Measurements from ENCODE around the gene DGKB. TPM values are rescaled to one million over a fixed set of nuclear protein-coding genes. Genes with fewer than 3 reads are reported as not detected.

The DGKB gene
- total RNA-seq, 3 donors from 2014 or later = not detected

GRCh38 chr7:14258441-14258840 is 644.1 kb downstream of the DGKB start:
- ATAC-seq (no peak), DNase-seq (no peak)
- H3K36me3 Mint-ChIP-seq (ENCODE audit: insufficient read depth) = no peaks in the 10 kb centered on the region
- no peaks in the 10 kb centered on the region for H3K27me3 Mint-ChIP-seq (ENCODE audit: low read depth)
- no peaks in the 10 kb centered on the region for H3K4me1 Mint-ChIP-seq (ENCODE audit: low read depth)
- H3K9me3 Mint-ChIP-seq = no peaks in the 10 kb centered on the region
- no peak overlapping the region for H3K4me3 Mint-ChIP-seq

- DNase-seq (no peak), ATAC-seq (no peak)
- Mint-ChIP-seq H3K36me3 (ENCODE audit: insufficient read depth) (no peaks in the 10 kb centered on the region), H3K4me1 (ENCODE audit: low read depth) (no peaks in the 10 kb centered on the region), H3K9me3 (no peaks in the 10 kb centered on the region), H3K4me3 (no peak overlapping the region), H3K27me3 (ENCODE audit: low read depth) (no peaks in the 10 kb centered on the region)
These were observed 650.1 kb downstream of the DGKB start for GRCh38 chr7:14252458-14252857.

- Mint-ChIP-seq H3K9me3 (no peaks in the 10 kb centered on the region), H3K4me1 (ENCODE audit: low read depth) (no peaks in the 10 kb centered on the region), H3K36me3 (ENCODE audit: insufficient read depth) (no peaks in the 10 kb centered on the region), H3K4me3 (no peak overlapping the region), H3K27me3 (ENCODE audit: low read depth) (no peaks in the 10 kb centered on the region)
- no peak for DNase-seq
- ATAC-seq = no peak
These were observed 660.4 kb downstream of the DGKB start for GRCh38 chr7:14242175-14242574.

GRCh38 chr7:14236834-14237233 is 665.7 kb downstream of the DGKB start:
- no peaks in the 10 kb centered on the region for H3K27me3 Mint-ChIP-seq (ENCODE audit: low read depth)
- DNase-seq = no peak
- no peaks in the 10 kb centered on the region for H3K36me3 Mint-ChIP-seq (ENCODE audit: insufficient read depth)
- H3K9me3 Mint-ChIP-seq = no peaks in the 10 kb centered on the region
- no peak for ATAC-seq
- H3K4me1 Mint-ChIP-seq (ENCODE audit: low read depth) = no peaks in the 10 kb centered on the region
- H3K4me3 Mint-ChIP-seq = no peak overlapping the region

- H3K4me1 Mint-ChIP-seq (ENCODE audit: low read depth) = no peaks in the 10 kb centered on the region
- DNase-seq = no peak
- H3K9me3 Mint-ChIP-seq = no peaks in the 10 kb centered on the region
- no peak for ATAC-seq
- H3K36me3 Mint-ChIP-seq (ENCODE audit: insufficient read depth) = no peaks in the 10 kb centered on the region
- no peak overlapping the region for H3K4me3 Mint-ChIP-seq
- H3K27me3 Mint-ChIP-seq (ENCODE audit: low read depth) = no peaks in the 10 kb centered on the region
These were observed 667.5 kb downstream of the DGKB start for GRCh38 chr7:14235056-14235455.

- Mint-ChIP-seq H3K4me3 (no peak overlapping the region), H3K36me3 (ENCODE audit: insufficient read depth) (no peaks in the 10 kb centered on the region), H3K27me3 (ENCODE audit: low read depth) (no peaks in the 10 kb centered on the region), H3K4me1 (ENCODE audit: low read depth) (no peaks in the 10 kb centered on the region), H3K9me3 (no peaks in the 10 kb centered on the region)
- ATAC-seq (no peak), DNase-seq (no peak)
These were observed 668.6 kb downstream of the DGKB start for GRCh38 chr7:14233868-14234369.

GRCh38 chr7:14233076-14233867 is 669.3 kb downstream of the DGKB start:
- Mint-ChIP-seq H3K4me1 (ENCODE audit: low read depth) (no peaks in the 10 kb centered on the region), H3K36me3 (ENCODE audit: insufficient read depth) (no peaks in the 10 kb centered on the region), H3K9me3 (no peaks in the 10 kb centered on the region), H3K27me3 (ENCODE audit: low read depth) (no peaks in the 10 kb centered on the region), H3K4me3 (no peak overlapping the region)
- ATAC-seq (no peak), DNase-seq (no peak)

GRCh38 chr7:14229047-14229446 is 673.5 kb downstream of the DGKB start:
- no peaks in the 10 kb centered on the region for H3K27me3 Mint-ChIP-seq (ENCODE audit: low read depth)
- no peaks in the 10 kb centered on the region for H3K9me3 Mint-ChIP-seq
- no peaks in the 10 kb centered on the region for H3K36me3 Mint-ChIP-seq (ENCODE audit: insufficient read depth)
- H3K4me3 Mint-ChIP-seq = no peak overlapping the region
- H3K4me1 Mint-ChIP-seq (ENCODE audit: low read depth) = no peaks in the 10 kb centered on the region
- DNase-seq (no peak), ATAC-seq (no peak)

- H3K4me3 Mint-ChIP-seq = no peak overlapping the region
- ATAC-seq (no peak), DNase-seq (no peak)
- no peaks in the 10 kb centered on the region for H3K36me3 Mint-ChIP-seq (ENCODE audit: insufficient read depth)
- H3K4me1 Mint-ChIP-seq (ENCODE audit: low read depth) = no peaks in the 10 kb centered on the region
- H3K27me3 Mint-ChIP-seq (ENCODE audit: low read depth) = no peaks in the 10 kb centered on the region
- no peaks in the 10 kb centered on the region for H3K9me3 Mint-ChIP-seq
These were observed 674.2 kb downstream of the DGKB start for GRCh38 chr7:14228341-14228740.

- Mint-ChIP-seq H3K27me3 (ENCODE audit: low read depth) (no peaks in the 10 kb centered on the region), H3K4me3 (no peak overlapping the region), H3K4me1 (ENCODE audit: low read depth) (no peaks in the 10 kb centered on the region), H3K9me3 (no peaks in the 10 kb centered on the region), H3K36me3 (ENCODE audit: insufficient read depth) (no peaks in the 10 kb centered on the region)
- ATAC-seq (no peak), DNase-seq (no peak)
These were observed 676.4 kb downstream of the DGKB start for GRCh38 chr7:14226126-14226525.

- no peaks in the 10 kb centered on the region for H3K9me3 Mint-ChIP-seq
These were observed 683.4 kb downstream of the DGKB start for GRCh38 chr7:14219125-14219524.

GRCh38 chr7:14218338-14218737 is 684.2 kb downstream of the DGKB start:
- Mint-ChIP-seq H3K9me3 (no peaks in the 10 kb centered on the region), H3K27me3 (ENCODE audit: low read depth) (no peaks in the 10 kb centered on the region), H3K4me1 (ENCODE audit: low read depth) (no peaks in the 10 kb centered on the region), H3K4me3 (no peak overlapping the region), H3K36me3 (ENCODE audit: insufficient read depth) (no peaks in the 10 kb centered on the region)
- no peak for ATAC-seq
- DNase-seq = no peak

More at GRCh38 chr7:14219125-14219524, 683.4 kb downstream of the DGKB start:
- H3K4me3 Mint-ChIP-seq = no peak overlapping the region
- H3K27me3 Mint-ChIP-seq (ENCODE audit: low read depth) = no peaks in the 10 kb centered on the region
- H3K36me3 Mint-ChIP-seq (ENCODE audit: insufficient read depth) = no peaks in the 10 kb centered on the region
- no peaks in the 10 kb centered on the region for H3K4me1 Mint-ChIP-seq (ENCODE audit: low read depth)
- DNase-seq (no peak), ATAC-seq (no peak)

- DNase-seq (no peak), ATAC-seq (no peak)
- Mint-ChIP-seq H3K4me1 (ENCODE audit: low read depth) (no peaks in the 10 kb centered on the region), H3K36me3 (ENCODE audit: insufficient read depth) (no peaks in the 10 kb centered on the region), H3K9me3 (no peaks in the 10 kb centered on the region), H3K4me3 (no peak overlapping the region), H3K27me3 (ENCODE audit: low read depth) (no peaks in the 10 kb centered on the region)
These were observed 692.6 kb downstream of the DGKB start for GRCh38 chr7:14209896-14210484.

- no peaks in the 10 kb centered on the region for H3K9me3 Mint-ChIP-seq
- no peaks in the 10 kb centered on the region for H3K36me3 Mint-ChIP-seq (ENCODE audit: insufficient read depth)
- no peaks in the 10 kb centered on the region for H3K4me1 Mint-ChIP-seq (ENCODE audit: low read depth)
- no peaks in the 10 kb centered on the region for H3K27me3 Mint-ChIP-seq (ENCODE audit: low read depth)
- DNase-seq (no peak), ATAC-seq (no peak)
- H3K4me3 Mint-ChIP-seq = no peak overlapping the region
These were observed 694.8 kb downstream of the DGKB start for GRCh38 chr7:14207711-14208110.

- Mint-ChIP-seq H3K4me1 (ENCODE audit: low read depth) (no peaks in the 10 kb centered on the region), H3K4me3 (no peak overlapping the region), H3K9me3 (no peaks in the 10 kb centered on the region)
These were observed 695.4 kb downstream of the DGKB start for GRCh38 chr7:14207138-14207537.

More at GRCh38 chr7:14207138-14207537, 695.4 kb downstream of the DGKB start:
- Mint-ChIP-seq H3K27me3 (ENCODE audit: low read depth) (no peaks in the 10 kb centered on the region), H3K36me3 (ENCODE audit: insufficient read depth) (no peaks in the 10 kb centered on the region)
- no peak for DNase-seq
- ATAC-seq = no peak
